ENCODE measurements around the gene ARL10. TPM values are rescaled to one million over a fixed set of nuclear protein-coding genes. Genes with fewer than 3 reads are reported as not detected.

ARL10 gene
- total and polyA plus RNA-seq, 2 donors (not counting 1 experiment from before 2014, with no cell fraction given): 13.1 to 27.9 TPM

- Histone ChIP-seq H3K9ac (ENCODE audit: low read length) (peak overlapping the region; percentile 96), H3K36me3 (replicated peaks in 1 of 2; ENCODE audit: control extremely low read depth in 1 of 2, control insufficient read depth in 1 of 2, extremely low read depth in 1 of 2, insufficient read depth in 2 of 2, low read length in 1 of 2) (peaks cover 0 to 10% of the 10 kb centered on the region in 2 experiments), H3K4me1 (ENCODE audit: control insufficient read depth in 2 of 2, insufficient read depth in 2 of 2, low read length in 2 of 2) (peaks cover 21 to 36% of the 10 kb centered on the region in 2 donors), H3K9me3 (ENCODE audit: control extremely low read depth in 1 of 3, control insufficient read depth in 2 of 3, insufficient read depth in 1 of 3, low read length in 2 of 3) (no peaks in the 10 kb centered on the region), H3K27me3 (replicated peaks in 1 of 4; ENCODE audit: control extremely low read depth in 1 of 4, control insufficient read depth in 3 of 4, insufficient read depth in 4 of 4, low read length in 3 of 4) (no peaks in the 10 kb centered on the region), H3K27ac (ENCODE audit: low read length in 2 of 2) (peak overlapping the region; percentile 77 to 92), H3K4me3 (ENCODE audit: control extremely low read depth in 1 of 5, extremely low read depth in 1 of 5, insufficient read depth in 1 of 5, low read depth in 2 of 5, low read length in 4 of 5) (peak overlapping the region in 4 of 5 experiments; percentile 80 to 94 (median 84)), H3K4me2 (replicated peaks; ENCODE audit: low read depth, low read length, poor library complexity, severe bottlenecking) (peak overlapping the region; percentile 85), H4K20me1 (ENCODE audit: control insufficient read depth, insufficient read depth, low read length, poor library complexity, severe bottlenecking) (peaks cover 15% of the 10 kb centered on the region), H3K79me2 (ENCODE audit: control insufficient read depth, insufficient read depth, low read length) (peaks cover 40% of the 10 kb centered on the region), H2AFZ (ENCODE audit: insufficient read depth, low read depth, low read length, poor library complexity, severe bottlenecking) (peak overlapping the region; percentile 88)
- Mint-ChIP-seq H3K27ac (peak overlapping the region; percentile 98), H3K4me3 (peak overlapping the region; percentile 98), H3K4me1 (peaks cover 44% of the 10 kb centered on the region), H3K9me3 (ENCODE audit: insufficient read depth) (no peaks in the 10 kb centered on the region), H3K27me3 (no peaks in the 10 kb centered on the region)
- POLR2A ChIA-PET: interaction anchor here (0.6 to 1.7 kb wide), 7 partner anchors 9 to 1064 kb away, joined by 3 to 11 read pairs (median 3); partner anchors contain the start of genes HIGD2A, NOP16 and RNF44
- peak; percentile 31 for ATAC-seq (ENCODE audit: low read depth)
- DNase-seq: no peak
- intact Hi-C loops (cut with micrococcal nuclease): loop anchor here (2.0 to 5.0 kb wide), 3 partner anchors 55 to 181 kb away; partner anchors contain the start of genes CLTB and SIMC1
- 0% methylated on average over 2 of the region's 8 CpGs for whole genome bisulfite sequencing (ENCODE audit: insufficient coverage)
- CTCF ChIA-PET: interaction anchor here (0.7 to 3.4 kb wide), 13 partner anchors 8 to 828 kb away, joined by 3 to 15 read pairs (median 3); partner anchors contain the start of genes CLTB, FAF2 and RNF44
- TF ChIP-seq CTCF (IDR thresholded peaks at IDR 0.05): no peak
- TF ChIP-seq EZH2 (IDR thresholded peaks at IDR 0.05; ENCODE audit: borderline replicate concordance, insufficient read depth, low read depth, low read length, poor library complexity, severe bottlenecking): no peak
Measured at GRCh38 chr5:176362233-176362490, 3.1 kb upstream of the ARL10 start.

GRCh38 chr5:176364765-176365350 lies 429 bp upstream of the ARL10 start:
- ChIA-PET POLR2A (no interaction called here), CTCF (interaction anchor here (1.2 kb wide), 1 partner anchor 24 kb away, joined by 3 read pairs; no protein-coding TSS in a partner anchor)
- H3K27ac ChIP-seq (ENCODE audit: low read length in 2 of 2): peak overlapping the region; percentile 42 to 51
- intact Hi-C loops (cut with micrococcal nuclease): loop anchor here (1.0 to 5.0 kb wide), 3 partner anchors 24 to 128 kb away; partner anchors contain the start of genes CLTB and SIMC1
- no peaks in the 10 kb centered on the region for H3K9me3 ChIP-seq (ENCODE audit: control extremely low read depth in 1 of 3, control insufficient read depth in 2 of 3, insufficient read depth in 1 of 3, low read length in 2 of 3)
- peaks cover 18 to 34% of the 10 kb centered on the region in 2 donors for H3K4me1 ChIP-seq (ENCODE audit: control insufficient read depth in 2 of 2, insufficient read depth in 2 of 2, low read length in 2 of 2)
- peak overlapping the region; percentile 89 for H3K4me2 ChIP-seq (replicated peaks; ENCODE audit: low read depth, low read length, poor library complexity, severe bottlenecking)
- DNase-seq (no peak), ATAC-seq (ENCODE audit: low read depth) (no peak)
- peak overlapping the region; percentile 23 to 73 (median 66) for H3K4me3 ChIP-seq (ENCODE audit: control extremely low read depth in 1 of 5, extremely low read depth in 1 of 5, insufficient read depth in 1 of 5, low read depth in 2 of 5, low read length in 4 of 5)
- H3K4me1 Mint-ChIP-seq: peaks cover 32% of the 10 kb centered on the region
- H3K27ac Mint-ChIP-seq: peak overlapping the region; percentile 72
- peaks cover 15% of the 10 kb centered on the region for H3K79me2 ChIP-seq (ENCODE audit: control insufficient read depth, insufficient read depth, low read length)
- H3K9ac ChIP-seq (ENCODE audit: low read length): peak overlapping the region; percentile 68
- peak overlapping the region; percentile 88 for H3K4me3 Mint-ChIP-seq
- 23% methylated on average over 22 of the region's 28 CpGs for WGBS (ENCODE audit: insufficient coverage)
- H3K9me3 Mint-ChIP-seq (ENCODE audit: insufficient read depth): no peaks in the 10 kb centered on the region
- TF ChIP-seq EZH2 (IDR thresholded peaks at IDR 0.05; ENCODE audit: borderline replicate concordance, insufficient read depth, low read depth, low read length, poor library complexity, severe bottlenecking) (no peak), CTCF (IDR thresholded peaks at IDR 0.05) (no peak)
- H3K27me3 ChIP-seq (replicated peaks in 1 of 4; ENCODE audit: control extremely low read depth in 1 of 4, control insufficient read depth in 3 of 4, insufficient read depth in 4 of 4, low read length in 3 of 4): no peaks in the 10 kb centered on the region
- H2AFZ ChIP-seq (ENCODE audit: insufficient read depth, low read depth, low read length, poor library complexity, severe bottlenecking): peak overlapping the region; percentile 88
- no peaks in the 10 kb centered on the region for H3K27me3 Mint-ChIP-seq
- peaks cover 0 to 9% of the 10 kb centered on the region in 2 experiments for H3K36me3 ChIP-seq (replicated peaks in 1 of 2; ENCODE audit: control extremely low read depth in 1 of 2, control insufficient read depth in 1 of 2, extremely low read depth in 1 of 2, insufficient read depth in 2 of 2, low read length in 1 of 2)
- H4K20me1 ChIP-seq (ENCODE audit: control insufficient read depth, insufficient read depth, low read length, poor library complexity, severe bottlenecking): peaks cover 5% of the 10 kb centered on the region
